ENCODE results near the gene SPATA46.

SPATA46 gene

GRCh38 chr1:162390396-162391185, 13.9 kb upstream of the SPATA46 start:
- no peak for FAIRE-seq

GRCh38 chr1:162389971-162390370, 13.3 kb upstream of the SPATA46 start:
- FAIRE-seq = no peak

- FAIRE-seq = no peak
Measured at GRCh38 chr1:162389021-162389818, 12.6 kb upstream of the SPATA46 start.

- FAIRE-seq = no peak
Measured at GRCh38 chr1:162388615-162389014, 12.0 kb upstream of the SPATA46 start.

- FAIRE-seq = no peak
Measured at GRCh38 chr1:162388083-162388594, 11.5 kb upstream of the SPATA46 start.

GRCh38 chr1:162387226-162388082, 10.8 kb upstream of the SPATA46 start:
- no peak for FAIRE-seq

GRCh38 chr1:162386292-162387225, 9.9 kb upstream of the SPATA46 start:
- no peak for FAIRE-seq

- no peak for FAIRE-seq
Measured at GRCh38 chr1:162385702-162386101, 9.0 kb upstream of the SPATA46 start.

GRCh38 chr1:162385280-162385623, 8.6 kb upstream of the SPATA46 start:
- FAIRE-seq = no peak

- no peak for FAIRE-seq
Measured at GRCh38 chr1:162384601-162385279, 8.1 kb upstream of the SPATA46 start.

GRCh38 chr1:162384116-162384515, 7.5 kb upstream of the SPATA46 start:
- no peak for FAIRE-seq

GRCh38 chr1:162383516-162383915, 6.9 kb upstream of the SPATA46 start:
- FAIRE-seq = no peak

GRCh38 chr1:162383091-162383490, 6.4 kb upstream of the SPATA46 start:
- FAIRE-seq = no peak

- no peak for FAIRE-seq
Measured at GRCh38 chr1:162381941-162382750, 5.5 kb upstream of the SPATA46 start.

GRCh38 chr1:162381383-162381782, 4.7 kb upstream of the SPATA46 start, which contains the start of gene C1orf226:
C1orf226 (plus strand) TSS chr1:162381728; CDS start chr1:162381902, 174 bp downstream.
- no peak for FAIRE-seq

GRCh38 chr1:162380061-162380846, 3.6 kb upstream of the SPATA46 start:
- no peak for FAIRE-seq

- no peak for FAIRE-seq
Measured at GRCh38 chr1:162375463-162375862, 1.2 kb downstream of the SPATA46 start.

- no peak for FAIRE-seq
Measured at GRCh38 chr1:162374406-162374805, 2.2 kb downstream of the SPATA46 start.

- no peak for FAIRE-seq
Measured at GRCh38 chr1:162373541-162374260, 3.0 kb downstream of the SPATA46 start.
